NCI-H748 treated with DMSO at 0.1 percent for 48 hours (cell line): ENCODE measurements around the gene SHISA4.
A peak's percentile ranks its signal among the peaks of the same experiment; 100 is the strongest.

Experiments used
- DNase-seq: peaks from one replicate; lab custom pipeline; 2025; lab: John Stamatoyannopoulos, UW

SHISA4 gene

DNA sequence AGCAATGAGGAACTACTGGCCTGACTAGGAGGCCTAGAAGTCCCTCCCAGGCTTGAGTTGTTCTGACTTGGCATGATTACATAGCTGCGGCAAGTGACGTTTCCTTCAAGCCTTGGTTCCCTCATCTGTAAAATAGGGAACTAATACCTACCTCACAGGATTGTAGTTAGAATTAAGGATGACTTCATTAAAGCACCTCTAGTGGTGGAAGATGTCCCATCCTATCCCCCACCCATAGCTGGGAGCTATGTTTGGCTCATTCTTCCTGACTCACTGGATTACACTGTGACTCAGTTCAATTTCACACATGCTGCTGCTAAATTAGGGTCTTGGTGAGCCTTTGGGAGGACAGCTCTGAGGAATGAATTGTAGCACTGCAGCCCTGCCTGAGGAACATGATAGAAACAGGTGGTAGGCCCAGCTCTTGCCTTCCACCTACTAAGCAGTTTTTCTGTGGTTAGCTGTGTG lies 6.0 kb upstream of the SHISA4 start:
- DNase-seq = no peak

DNA sequence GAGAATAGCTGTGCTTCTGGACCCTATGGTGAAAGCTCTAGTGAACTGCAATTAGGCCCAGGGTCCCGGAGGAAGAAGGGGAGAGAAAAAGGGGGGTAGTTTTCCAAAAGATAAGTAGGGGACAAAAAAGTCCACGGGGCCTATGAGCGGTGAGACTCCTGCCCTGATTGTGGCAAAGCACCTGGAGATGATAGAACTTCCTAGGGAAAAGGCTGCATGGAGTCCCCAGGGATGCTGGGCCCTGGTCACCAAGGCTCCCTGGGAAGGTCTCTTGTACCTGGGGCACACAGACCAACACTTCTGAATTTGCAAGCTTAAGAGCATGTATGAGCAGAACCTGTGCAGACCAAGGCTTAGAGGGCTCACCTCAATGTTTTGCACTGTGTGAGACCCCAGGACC lies 5.4 kb upstream of the SHISA4 start:
- no peak for DNase-seq

DNA sequence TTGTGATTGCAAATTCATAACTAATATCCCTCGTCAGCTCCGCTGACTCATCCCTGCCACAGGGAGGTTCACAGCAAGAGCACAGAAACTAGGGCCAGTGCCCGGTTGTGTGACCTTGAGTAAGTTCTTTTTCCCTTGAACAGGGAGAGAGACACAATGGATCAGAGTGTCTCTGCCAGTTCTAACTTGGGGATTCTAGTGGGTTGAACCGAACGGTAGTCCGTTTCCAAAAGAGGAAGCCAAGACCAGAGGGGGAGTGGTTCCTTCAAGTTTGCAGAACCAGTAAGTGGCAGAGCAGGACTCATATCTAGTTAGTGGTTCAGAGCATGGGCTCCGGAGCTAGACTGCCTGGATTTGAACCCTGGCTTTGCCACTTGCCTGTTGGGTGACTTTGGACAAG lies 4.9 kb upstream of the SHISA4 start:
- no peak for DNase-seq

DNA sequence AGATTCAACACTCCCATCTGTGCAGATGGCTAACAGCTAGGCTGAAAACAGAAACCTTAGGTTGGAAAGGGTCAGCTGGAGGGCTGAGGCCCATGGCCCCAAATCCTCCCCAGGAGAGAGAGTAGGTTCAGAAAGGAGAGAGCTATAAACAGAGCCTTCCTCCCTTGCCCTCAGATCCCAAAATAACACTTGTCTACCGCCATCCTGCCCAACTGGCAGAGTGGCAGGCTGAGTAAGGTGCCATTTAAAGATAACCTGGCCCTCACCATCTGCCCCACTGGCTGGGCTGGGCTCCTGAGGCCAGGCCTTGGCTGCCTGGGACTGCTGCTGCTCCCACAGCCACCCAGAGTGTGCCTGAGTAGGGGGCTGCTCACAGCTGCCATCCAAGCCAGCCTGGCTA lies 4.3 kb upstream of the SHISA4 start:
- DNase-seq = no peak

DNA sequence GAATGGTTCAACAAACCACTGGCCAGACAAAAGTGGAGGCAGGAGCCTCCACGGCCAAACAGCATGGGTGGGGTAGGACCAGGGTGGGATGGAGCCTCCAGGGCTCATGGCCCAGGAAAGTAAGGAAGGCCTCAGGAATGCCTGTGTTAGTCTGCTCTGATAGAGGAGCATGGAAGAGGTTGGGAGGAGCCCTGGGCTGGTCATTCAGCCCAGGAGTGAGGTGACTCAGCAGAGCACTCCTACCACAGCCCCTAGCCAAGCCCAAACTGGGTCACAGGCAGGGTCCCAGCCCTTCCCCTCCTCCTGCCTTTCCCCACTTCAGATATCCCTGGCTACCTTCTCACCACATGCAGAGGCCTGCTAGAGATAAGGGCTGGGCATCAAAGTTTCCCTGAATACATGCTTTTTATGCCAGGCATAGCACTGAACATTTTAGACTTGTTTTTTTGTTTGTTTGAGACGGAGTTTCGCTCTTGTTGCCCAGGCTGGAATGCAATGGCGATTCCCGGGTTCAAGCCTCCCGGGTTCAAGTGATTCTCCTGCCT lies 3.1 kb upstream of the SHISA4 start:
- DNase-seq = no peak

DNA sequence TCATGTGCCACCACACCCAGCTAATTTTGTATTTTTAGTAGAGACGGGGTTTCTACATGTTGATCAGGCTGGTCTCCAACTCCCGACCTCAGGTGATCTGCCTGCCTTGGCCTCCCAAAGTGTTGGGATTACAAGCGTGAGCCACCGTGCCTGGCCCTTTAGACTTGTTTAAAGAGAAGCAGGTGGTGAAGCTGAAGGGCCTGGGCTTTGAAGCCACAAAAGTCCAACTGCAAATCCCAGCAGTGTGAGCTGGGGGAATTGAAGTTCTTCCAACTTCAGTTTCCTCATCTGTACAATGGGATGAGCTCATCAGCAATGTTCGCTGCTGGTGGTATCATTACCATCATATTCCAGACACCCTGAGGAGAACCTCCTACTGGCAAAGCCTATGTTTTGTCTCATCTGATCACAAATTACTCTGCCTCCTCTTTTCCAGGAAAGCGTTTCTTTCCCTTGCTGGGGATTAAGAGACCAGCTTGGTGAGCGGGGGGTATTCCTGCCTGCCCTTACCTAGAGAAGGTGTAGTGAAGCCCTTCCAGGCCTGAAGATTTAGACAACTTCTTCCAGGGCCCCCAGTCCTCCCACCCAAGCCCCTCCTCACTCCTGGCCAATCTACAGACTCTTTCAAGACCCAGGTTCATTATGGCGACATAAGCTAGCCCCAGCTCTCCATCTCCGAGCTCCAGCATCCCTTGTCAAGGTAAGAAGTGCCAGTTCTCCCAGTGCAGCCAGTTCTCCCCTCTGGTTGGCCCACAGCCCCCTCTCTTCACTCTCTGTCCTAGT lies 2.4 kb upstream of the SHISA4 start:
- no peak for DNase-seq

DNA sequence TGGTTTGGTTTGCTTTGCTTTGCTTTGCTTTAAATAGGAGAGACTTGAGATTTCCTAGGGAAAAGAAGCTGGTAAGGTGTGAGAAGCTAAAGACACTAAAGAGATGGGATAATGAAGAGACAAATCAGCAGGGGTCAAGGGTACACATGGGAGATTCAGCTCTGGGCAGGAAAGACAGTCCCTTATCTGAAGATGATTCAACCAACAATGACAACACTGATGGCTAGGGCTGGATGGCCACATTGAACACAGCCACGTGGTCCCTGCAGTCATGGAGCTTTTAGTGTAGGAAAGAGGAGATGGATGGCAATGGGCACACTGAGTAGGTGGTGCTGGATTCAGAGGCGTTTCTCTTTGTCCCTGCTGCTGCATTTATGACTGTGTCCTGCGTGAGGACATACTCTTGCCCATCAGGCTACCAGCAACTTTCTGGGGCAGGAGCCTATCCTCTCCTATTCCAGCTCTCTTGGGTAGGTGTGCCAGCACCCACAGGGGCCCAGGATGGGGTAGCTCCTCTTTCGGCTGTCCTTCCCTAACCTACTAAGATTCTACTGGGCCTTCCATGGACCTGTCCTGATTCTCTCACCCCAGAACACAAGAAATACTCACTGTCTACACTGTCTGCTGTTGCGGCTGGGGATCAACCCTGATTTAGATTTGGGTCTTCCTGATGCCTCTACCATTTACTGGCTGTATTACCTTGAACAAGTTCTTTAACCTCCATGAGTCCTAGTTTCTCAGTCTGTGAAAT lies 1.4 kb upstream of the SHISA4 start:
- DNase-seq = no peak

DNA sequence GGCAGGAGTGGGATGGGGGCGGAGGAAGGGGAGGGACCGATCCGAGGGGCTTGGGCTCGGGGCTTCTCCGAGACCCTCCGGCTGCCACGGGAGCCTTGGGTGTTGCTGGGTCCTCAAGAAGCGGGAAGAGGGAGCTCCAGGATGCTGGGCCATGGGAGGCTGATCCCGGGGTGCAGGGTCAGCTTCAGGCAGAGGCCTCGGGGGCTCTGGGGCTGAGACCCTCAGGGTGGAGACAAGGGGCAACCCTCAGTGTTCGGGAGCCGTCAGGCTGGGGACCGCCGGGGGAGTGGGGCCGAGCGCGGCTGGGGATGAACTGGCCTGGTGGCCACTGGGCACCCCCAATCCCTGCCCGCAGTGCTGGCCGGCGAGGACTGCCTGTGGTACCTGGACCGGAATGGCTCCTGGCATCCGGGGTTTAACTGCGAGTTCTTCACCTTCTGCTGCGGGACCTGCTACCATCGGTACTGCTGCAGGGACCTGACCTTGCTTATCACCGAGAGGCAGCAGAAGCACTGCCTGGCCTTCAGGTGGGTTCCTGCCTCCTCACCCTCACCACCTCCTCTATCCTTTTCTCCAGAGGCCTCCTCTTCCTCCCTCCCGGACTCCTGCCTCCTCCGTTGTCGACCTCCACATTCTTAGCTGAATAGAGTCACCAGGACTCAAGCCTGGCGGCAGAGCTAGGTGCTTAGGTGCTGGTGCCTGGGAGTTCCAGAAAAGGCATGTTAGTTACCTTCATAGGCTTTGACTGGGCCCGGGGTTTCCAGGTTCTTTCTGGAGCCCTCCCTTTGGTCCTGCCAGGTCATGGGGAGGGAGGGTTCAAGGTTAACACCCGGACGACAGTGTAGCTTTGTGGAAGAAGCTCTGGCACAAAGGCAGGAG lies 631 bp downstream of the SHISA4 start:
- no peak for DNase-seq

DNA sequence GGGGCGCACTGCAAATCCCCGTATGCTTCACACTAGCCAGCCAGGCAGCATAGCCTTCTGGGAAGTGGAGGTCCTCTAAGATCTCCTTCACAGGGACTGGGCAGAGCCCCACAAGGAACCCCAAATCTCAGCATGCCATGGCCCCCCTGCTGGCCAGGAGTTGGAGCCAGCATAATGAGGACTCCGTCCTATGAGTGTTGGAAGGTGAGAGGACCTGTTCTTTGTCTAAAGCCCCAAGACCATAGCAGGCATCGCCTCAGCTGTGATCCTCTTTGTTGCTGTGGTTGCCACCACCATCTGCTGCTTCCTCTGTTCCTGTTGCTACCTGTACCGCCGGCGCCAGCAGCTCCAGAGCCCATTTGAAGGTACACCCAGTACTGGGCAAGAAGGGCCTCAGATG lies 1.5 kb downstream of the SHISA4 start:
- DNase-seq = no peak

DNA sequence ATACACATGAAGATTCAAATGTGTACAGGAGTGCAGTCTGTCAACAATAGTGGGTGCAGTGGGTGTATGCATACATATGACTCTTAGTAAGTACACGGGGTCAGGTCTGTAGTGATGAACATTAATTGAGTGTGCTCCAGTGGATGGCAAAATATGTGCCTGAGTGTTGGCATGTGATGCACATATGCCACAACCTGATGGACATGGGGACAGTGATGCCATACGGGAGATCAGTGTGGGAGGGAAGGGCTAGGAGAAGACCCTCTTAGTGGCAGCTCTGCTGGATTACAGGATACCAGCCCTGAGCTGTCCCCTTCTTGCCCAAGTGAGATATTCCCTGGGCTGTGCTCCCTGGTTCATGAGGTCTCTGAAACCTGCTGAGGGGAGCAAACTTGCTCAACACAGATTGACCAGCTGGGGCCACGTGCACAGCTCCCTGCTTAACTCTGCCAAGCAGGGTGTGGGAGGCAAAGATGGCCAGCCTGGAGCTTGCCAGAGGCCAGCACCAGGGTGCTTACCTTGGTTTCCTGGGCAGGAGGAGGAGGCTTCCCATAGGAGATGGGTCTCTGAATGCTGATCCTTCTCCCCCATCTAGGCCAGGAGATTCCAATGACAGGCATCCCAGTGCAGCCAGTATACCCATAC lies 2.2 kb downstream of the SHISA4 start:
- no peak for DNase-seq

DNA sequence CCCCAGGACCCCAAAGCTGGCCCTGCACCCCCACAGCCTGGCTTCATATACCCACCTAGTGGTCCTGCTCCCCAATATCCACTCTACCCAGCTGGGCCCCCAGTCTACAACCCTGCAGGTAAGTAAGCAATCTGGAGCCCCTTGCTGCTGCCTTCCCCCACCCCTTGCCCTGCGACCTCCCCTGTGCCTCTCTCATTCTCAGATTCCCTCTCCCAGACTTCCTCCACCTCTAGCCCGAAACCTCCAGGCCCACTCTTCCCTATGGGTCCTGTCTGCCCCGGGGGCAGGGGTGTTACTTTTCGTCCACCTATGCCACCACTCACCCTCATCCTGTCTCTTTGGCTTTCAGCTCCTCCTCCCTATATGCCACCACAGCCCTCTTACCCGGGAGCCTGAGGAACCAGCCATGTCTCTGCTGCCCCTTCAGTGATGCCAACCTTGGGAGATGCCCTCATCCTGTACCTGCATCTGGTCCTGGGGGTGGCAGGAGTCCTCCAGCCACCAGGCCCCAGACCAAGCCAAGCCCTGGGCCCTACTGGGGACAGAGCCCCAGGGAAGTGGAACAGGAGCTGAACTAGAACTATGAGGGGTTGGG lies 2.9 kb downstream of the SHISA4 start:
- DNase-seq = no peak

DNA sequence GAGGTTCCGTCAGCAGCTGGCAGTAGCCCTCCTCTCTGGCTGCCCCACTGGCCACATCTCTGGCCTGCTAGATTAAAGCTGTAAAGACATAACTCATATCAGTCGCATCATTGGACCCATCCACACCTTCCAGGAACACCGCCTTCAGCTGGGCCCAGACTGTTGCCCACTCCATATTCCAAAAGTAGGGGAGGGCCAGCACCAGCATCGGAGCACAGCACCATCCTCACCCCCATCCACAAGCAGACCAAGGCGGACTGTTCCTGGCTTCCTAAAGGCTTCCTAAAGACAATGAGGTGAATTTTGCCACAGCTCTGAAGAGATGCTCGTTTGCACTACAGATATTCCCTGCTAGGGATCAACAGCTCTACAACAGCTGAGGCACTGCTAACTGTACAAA lies 3.5 kb downstream of the SHISA4 start:
- DNase-seq = no peak

DNA sequence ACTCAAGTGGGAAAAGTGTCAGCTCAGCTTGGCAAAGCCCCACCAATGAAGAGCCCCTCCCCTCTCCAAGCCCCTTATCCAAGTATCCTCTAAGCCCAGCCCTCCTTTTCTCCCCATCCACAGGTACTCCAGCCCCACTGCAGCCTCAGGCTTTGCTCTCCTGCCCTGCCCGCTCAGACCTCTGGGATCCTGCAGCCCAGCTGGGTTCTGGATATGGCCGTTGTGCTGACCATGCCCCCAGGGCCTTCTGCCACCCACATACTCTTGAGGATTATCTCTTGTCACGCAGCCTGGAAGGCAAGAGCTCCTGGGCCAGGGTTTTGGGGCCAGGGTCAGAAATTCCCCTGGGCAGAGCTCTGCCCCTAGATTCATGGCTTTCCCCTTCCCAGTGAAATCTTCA lies 4.7 kb downstream of the SHISA4 start:
- DNase-seq = no peak

DNA sequence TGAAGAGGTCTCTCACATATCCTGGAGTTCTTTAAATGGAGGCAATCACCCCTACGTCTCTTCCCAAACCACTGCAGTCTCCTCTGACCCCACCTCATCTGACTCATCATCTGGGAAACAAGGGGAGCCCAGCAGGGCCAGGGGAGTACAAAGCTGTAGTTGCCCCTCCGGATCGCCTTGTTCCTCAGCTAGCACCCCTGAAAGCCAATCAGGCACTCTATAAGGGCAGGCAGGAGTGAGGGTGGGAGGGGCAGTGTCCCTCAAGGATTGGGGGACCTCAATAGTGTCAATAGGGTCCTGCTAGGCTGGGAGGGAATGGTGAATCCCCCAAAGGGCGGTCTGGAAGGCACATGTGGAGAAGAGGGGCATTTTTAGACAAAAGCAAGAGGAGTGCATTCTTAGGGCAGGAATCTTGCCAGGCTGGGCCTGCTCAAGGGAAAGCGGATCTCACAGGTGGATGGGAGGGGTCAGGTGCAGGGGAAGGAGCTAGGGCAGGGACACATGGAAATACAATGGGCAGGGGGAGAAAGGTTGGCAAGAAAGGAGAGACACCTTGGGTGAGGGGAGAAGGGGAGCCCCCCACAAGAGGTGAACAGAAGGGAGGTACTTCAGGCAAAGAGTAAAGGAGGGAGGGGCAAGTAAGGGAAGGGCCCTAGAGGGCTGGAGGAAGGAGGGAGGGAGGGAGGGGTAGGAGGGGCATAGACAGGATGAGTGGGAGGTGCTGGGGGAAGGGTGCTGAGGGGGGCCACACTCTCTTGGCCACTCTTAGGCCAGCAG lies 5.8 kb downstream of the SHISA4 start:
- no peak for DNase-seq

DNA sequence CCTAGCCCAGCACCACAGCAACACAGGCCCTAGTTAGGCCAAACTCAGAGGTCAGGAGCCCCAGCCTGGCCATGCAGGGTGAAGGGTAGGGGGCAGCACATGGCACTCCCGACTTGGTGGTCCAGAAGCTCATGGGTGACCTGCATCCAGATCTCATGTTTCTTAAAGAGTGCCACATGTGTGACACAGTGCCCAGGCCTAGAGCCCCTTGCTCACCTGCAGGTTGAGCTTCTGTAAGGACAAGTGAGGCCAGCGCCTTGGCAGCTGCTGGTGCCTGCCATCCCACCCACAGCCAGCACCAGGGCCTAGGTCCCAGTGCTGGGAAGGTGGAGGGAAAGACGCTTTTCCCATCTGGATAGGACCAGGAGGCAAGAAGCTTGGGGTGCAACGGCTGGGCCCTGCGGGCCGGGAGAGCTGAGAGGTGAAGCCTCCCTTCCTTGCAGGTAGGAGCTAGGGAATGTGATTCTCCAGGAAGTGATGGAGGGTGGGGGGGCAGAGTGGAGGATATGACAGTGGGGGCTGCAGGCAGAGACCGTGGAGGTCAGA lies 6.5 kb downstream of the SHISA4 start:
- no peak for DNase-seq

DNA sequence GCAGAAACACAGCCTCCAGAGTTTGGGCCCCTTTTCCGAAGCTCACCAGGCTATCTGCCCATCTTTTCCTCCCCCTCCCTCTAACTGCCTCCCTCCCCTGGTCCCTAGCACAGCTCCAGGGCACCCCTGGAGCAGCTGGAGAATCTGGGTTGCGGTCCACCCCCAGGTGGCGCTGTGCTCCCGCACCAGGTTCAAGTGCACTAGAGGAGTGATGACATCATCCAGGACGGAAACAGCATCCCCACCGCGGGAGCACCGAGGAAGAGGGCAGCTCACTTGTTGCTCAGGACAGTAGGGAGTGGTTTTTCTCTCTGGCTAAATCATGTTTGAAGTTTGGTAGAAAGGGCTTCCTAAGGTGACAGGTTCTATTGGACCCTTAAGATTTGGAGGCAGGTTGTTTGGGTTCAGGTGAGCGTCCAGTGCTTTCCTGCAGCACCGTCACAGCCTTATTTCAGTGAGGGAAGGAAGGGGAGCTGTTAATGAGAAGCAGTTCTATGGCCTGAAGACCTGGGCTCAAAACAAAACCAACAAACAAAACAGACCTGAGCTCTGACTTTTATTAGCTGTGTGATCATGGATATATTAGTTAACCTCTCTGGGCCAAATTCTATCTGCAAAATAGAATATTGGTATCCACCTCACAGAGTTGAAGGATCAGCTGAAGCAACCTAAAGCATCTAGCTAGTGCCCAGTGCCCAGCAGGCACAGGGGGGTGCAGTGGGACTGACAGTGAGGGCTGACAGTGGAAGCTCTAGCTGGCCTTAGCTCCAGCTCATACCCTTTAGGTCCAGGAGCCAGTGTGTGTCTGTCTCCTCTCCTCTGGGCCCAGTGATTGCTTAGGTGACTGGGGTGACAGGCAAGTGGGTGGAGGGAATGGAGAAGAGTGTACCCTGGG lies 7.5 kb downstream of the SHISA4 start:
- peak; percentile 56 for DNase-seq

DNA sequence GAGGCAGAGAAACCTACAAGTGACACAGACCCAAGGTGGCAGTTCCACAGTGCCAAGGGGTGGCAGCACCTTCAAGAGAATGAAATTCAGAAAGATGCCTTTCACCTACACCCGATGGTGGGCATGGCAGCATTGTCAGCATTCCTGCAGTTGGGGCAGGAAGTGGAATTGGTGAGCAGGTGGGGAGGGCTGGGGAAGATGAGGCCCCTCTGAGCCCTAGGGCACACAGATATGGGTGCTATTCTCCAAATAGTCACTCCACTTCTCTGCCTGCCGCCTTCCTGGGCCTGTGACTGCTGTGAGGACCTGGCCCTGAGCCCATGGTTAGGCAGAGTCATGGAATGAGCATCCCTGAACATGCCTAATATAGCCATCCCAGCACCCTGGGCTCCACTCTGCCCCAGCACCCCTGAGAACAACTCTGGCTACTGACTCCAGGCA lies 8.3 kb downstream of the SHISA4 start:
- no peak for DNase-seq

DNA sequence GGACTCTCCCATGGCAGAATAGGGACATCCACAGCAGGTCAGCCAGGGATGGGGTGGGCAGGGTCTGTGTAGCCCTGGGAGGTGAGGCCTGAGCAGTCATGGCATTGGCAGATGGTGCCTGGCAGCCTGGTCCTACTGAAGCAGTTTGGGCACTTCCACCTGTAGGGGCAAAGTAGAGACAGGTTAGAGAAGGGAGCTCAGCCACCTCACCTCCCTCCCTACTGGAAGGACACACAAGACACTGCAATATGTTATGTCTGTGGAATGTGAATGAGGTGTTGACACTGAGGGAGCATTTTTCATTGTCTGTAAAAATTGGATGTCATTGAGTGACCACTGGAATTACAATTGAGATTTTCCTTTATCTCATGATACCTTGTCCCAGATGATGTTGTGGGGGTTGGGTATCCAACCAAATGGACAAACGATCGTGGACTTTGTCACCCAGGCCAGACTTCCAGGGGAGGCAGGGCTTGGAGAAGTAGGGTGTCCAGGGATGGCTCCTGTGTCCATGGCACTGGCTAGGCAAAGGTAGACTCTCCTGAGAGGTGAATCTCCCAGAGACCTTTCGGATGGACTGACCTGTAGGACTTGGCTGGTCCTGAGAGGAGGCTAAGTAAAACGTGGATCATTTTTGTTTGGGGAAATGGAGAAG lies 9.7 kb downstream of the SHISA4 start:
- no peak for DNase-seq

DNA sequence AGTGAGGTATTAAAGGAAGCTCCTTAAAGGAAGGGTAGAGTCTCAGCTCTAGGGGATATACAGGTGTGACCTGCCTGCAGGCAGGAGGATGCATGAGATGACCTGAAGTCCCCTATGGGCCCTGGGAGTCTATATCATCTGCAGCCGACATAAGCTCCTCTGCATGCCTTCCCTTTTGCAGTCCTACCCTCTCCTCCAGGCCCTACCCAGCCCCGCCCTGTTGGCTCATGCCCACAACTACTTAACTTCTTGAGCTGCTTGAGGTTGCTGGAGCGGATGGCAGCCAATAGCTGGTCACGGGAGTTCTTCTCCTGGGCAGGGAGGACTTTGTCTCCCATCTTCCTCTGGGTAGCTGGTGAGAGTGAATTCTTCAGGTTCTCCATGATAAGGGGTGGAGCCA lies 10.3 kb downstream of the SHISA4 start:
- no peak for DNase-seq
